Karpas-422 (cell line): Measurements from ENCODE around the gene TCFL5. TPM values are rescaled to one million over a fixed set of nuclear protein-coding genes. Genes with fewer than 3 reads are reported as not detected.

Experiments used
- DNase-seq: peaks from one replicate; pipeline ENCODE4 v3.0.0-alpha.2; 2015
- H2AFZ ChIP-seq: fragments of 200-600 bp; sonication (generic); 2 replicates; pipeline ENCODE4 v1.6.1; 2014; ENCODE audit warnings: antibody characterized with exemption, low read length, mixed read lengths
- H3K27ac ChIP-seq: fragments of 200-600 bp; sonication (generic); 2 replicates; pipeline ENCODE4 v1.5.1; 2014; ENCODE audit warnings: mild to moderate bottlenecking, low read length, moderate library complexity
- H3K27me3 ChIP-seq: fragments of 200-600 bp; sonication (generic); 2 replicates; pipeline ENCODE4 v1.6.1; 2014; ENCODE audit warnings: low read length, mixed read lengths
- H3K36me3 ChIP-seq: fragments of 200-600 bp; sonication (generic); 2 replicates; pipeline ENCODE4 v1.6.1; 2014; ENCODE audit warnings: low read length, mixed read lengths; ENCODE audit not compliant: insufficient read depth
- H3K4me1 ChIP-seq: fragments of 200-600 bp; sonication (generic); 2 replicates; pipeline ENCODE4 v1.6.1; 2014; ENCODE audit warnings: mild to moderate bottlenecking, low read length, mixed read lengths
- H3K4me2 ChIP-seq: fragments of 200-600 bp; sonication (generic); 2 replicates; pipeline ENCODE4 v1.6.1; 2014; ENCODE audit warnings: low read length, low read depth, mild to moderate bottlenecking; ENCODE audit not compliant: poor library complexity, severe bottlenecking
- H3K4me3 ChIP-seq: fragments of 200-600 bp; sonication (generic); 2 replicates; pipeline ENCODE4 v1.5.1; 2014; ENCODE audit warnings: mild to moderate bottlenecking, antibody characterized with exemption, low read length, mixed read lengths
- H3K79me2 ChIP-seq: fragments of 200-600 bp; sonication (generic); 2 replicates; pipeline ENCODE4 v1.6.1; 2014; ENCODE audit warnings: mild to moderate bottlenecking, low read length, mixed read lengths
- H3K9ac ChIP-seq: fragments of 200-600 bp; sonication (generic); 2 replicates; pipeline ENCODE4 v1.6.0; 2014; ENCODE audit warnings: low read length
- H3K9me2 ChIP-seq: fragments of 200-600 bp; sonication (generic), shearing (Covaris generic); replicated peaks from 2 replicates; pipeline ENCODE4 v1.6.0; 2014; ENCODE audit warnings: mild to moderate bottlenecking, low read length, moderate library complexity; ENCODE audit not compliant: insufficient read depth
- H3K9me3 ChIP-seq: fragments of 300-700, 200-600 bp; sonication (generic); 2 replicates; pipeline ENCODE4 v1.6.1; 2014; ENCODE audit warnings: low read length, mixed read lengths
- H4K20me1 ChIP-seq: fragments of 200-600 bp; sonication (generic); 2 replicates; pipeline ENCODE4 v1.6.1; 2014; ENCODE audit warnings: mild to moderate bottlenecking, antibody characterized with exemption, low read length, low read depth; ENCODE audit not compliant: insufficient read depth
- total RNA-seq: library from RNA; depleted of rRNA; stranded (reverse); fragments of >200 nt; shearing (Covaris generic); gene quantifications from 2 replicates; pipeline ENCODE4 v1.2.3, GENCODE V29; 2014; ENCODE audit warnings: low replicate concordance

The TCFL5 gene
- total RNA-seq, 1 experiment from 2014 or later = 11.5 TPM

DNA sequence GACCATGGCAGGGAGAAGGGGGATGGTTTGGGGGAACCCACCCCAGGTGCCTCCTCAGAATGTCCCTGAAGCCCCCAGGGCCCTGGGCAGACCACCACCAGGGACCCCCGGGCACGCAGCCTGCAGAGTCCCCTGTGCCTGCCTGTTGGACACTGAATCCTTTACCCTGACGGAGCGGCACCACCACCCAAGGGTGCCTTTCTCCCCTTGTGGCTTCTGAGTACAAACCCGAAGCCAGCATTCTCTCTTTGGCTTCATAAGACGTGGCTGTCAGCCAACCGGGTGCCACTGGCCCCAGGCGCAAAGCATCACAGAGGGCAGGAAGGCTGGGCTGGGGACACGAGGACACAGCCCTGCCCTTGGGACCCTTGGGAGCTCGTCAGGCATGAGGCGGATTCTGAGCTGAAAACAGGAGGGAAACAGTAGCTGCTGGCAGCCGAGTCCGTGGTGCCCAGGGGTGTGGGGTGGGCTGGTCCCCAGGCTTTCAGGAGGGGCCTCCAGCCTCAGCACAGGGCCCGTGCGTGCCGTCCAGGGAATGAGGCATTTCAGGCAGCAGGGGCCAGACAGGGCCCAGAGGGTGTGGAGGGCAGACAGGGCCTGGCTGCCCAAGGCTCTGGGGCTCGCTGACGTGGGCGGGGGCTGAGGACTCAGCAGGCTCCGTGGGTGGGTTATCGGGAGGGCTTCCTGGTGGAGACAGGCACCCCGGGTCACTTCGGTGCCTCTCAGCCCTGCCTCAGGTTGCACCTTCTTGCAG, 41.2 kb downstream of the TCFL5 start:
- Histone ChIP-seq H3K9ac (no peak overlapping the region), H2AFZ (no peak overlapping the region), H3K4me3 (no peak overlapping the region), H4K20me1 (peaks cover 5% of the 10 kb centered on the region; the same call in 1 of the 2 replicates), H3K79me2 (no peaks in the 10 kb centered on the region), H3K27me3 (no peaks in the 10 kb centered on the region), H3K4me1 (peaks cover 27% of the 10 kb centered on the region), H3K36me3 (no peaks in the 10 kb centered on the region), H3K9me2 (no peaks in the 10 kb centered on the region), H3K9me3 (no peaks in the 10 kb centered on the region), H3K27ac (no peak overlapping the region), H3K4me2 (no peak overlapping the region)
- no peak for DNase-seq

GRCh38 chr20:62819494-62820174, 42.0 kb downstream of the TCFL5 start:
- H3K9me2 ChIP-seq = no peaks in the 10 kb centered on the region
- DNase-seq = no peak
- no peak overlapping the region for H3K27ac ChIP-seq
- H3K79me2 ChIP-seq = no peaks in the 10 kb centered on the region
- no peaks in the 10 kb centered on the region for H3K36me3 ChIP-seq
- H3K27me3 ChIP-seq = no peaks in the 10 kb centered on the region
- no peak overlapping the region for H3K4me2 ChIP-seq
- H4K20me1 ChIP-seq = peaks cover 7% of the 10 kb centered on the region; the same call in 1 of the 2 replicates
- no peak overlapping the region for H2AFZ ChIP-seq
- peaks cover 20% of the 10 kb centered on the region for H3K4me1 ChIP-seq
- no peak overlapping the region for H3K4me3 ChIP-seq
- no peaks in the 10 kb centered on the region for H3K9me3 ChIP-seq
- no peak overlapping the region for H3K9ac ChIP-seq

DNA sequence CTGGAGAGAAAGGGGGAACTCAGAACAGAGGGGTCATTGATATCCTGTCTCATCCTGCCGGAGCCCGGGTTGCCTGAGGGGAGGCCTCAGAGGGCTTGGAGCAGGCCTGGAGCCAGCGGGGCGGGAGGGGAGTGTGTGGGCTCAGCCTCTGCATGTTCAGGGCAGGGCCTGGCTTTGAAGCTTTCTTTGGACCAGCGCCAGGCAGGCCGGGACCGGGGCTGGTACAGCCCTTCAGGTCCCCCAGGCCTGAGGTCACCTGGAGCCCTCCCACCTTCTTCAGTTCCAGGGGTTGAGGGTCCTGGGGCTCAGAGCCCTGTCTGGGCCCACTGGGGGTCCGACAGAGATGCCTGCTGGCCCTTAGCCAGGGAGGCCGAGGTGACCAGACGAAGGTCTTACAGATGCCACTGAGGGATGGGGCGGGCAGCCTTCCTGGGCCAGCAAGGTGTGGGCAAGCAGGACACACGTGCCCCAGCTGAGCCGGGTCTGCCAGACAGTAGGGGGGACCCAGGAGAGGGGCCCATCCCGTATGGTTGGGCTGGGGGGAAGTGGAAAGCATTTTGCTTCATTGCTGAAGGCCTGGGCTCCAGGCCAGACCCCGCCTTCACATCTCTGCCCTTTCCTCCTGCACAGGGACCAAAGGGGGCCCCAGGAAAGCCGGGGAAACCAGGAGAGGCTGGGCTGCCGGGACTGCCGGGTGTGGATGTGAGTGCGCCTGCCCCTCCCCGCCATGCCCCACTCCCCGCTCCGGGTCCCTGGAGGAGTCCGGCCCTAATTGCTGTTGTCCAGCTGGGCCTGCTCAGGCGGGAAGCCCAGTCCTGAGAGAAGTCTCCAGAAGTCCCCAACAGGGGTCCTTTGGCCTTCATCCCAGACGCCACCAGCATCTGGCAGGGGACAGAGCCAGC, 42.8 kb downstream of the TCFL5 start:
- no peak overlapping the region for H3K9ac ChIP-seq
- peaks cover 9% of the 10 kb centered on the region; the same call in 1 of the 2 replicates for H4K20me1 ChIP-seq
- no peaks in the 10 kb centered on the region for H3K36me3 ChIP-seq
- H3K9me2 ChIP-seq = no peaks in the 10 kb centered on the region
- no peaks in the 10 kb centered on the region for H3K79me2 ChIP-seq
- H3K27me3 ChIP-seq = no peaks in the 10 kb centered on the region
- H3K4me3 ChIP-seq = no peak overlapping the region
- H3K4me2 ChIP-seq = no peak overlapping the region
- H3K4me1 ChIP-seq = peaks cover 13% of the 10 kb centered on the region
- no peak for DNase-seq
- no peak overlapping the region for H2AFZ ChIP-seq
- no peak overlapping the region for H3K27ac ChIP-seq
- H3K9me3 ChIP-seq = no peaks in the 10 kb centered on the region

DNA sequence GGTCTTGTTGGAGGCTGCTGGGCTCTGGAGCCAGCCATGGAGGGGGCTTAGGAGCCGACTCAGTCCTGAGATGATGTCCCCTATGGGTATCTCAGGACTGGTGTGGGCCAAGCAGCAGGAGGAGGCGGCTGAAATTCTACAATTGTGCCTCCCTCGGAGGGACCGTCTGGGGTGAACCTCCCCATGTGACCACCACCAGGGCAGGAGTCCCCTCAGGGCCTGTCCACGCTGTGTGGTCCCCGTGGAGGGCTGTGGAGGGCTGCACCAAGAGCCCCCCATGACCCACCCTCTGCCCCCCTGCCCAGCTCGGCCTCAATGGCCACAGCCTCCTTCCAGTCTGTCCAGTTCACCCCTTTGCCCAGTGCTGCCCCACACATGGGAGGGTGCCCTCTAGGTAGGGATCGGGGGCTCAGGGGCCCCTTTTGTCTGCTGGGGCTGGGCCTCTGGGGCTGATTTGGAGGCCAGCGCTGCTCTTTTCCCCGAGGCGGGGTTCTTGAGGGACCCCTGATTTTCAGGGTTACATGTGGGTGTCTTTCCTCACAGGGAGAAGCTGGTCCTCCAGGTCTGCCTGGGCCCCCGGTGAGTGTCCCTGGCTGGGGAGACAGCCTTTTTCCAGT, 43.5 kb downstream of the TCFL5 start:
- H3K27me3 ChIP-seq = no peaks in the 10 kb centered on the region
- no peak for DNase-seq
- peaks cover 5% of the 10 kb centered on the region for H3K4me1 ChIP-seq
- H3K79me2 ChIP-seq = no peaks in the 10 kb centered on the region
- H3K9ac ChIP-seq = no peak overlapping the region
- no peak overlapping the region for H2AFZ ChIP-seq
- H4K20me1 ChIP-seq = peaks cover 9% of the 10 kb centered on the region; the same call in 1 of the 2 replicates
- H3K27ac ChIP-seq = no peak overlapping the region
- no peaks in the 10 kb centered on the region for H3K9me3 ChIP-seq
- no peaks in the 10 kb centered on the region for H3K9me2 ChIP-seq
- no peak overlapping the region for H3K4me2 ChIP-seq
- H3K4me3 ChIP-seq = no peak overlapping the region
- no peaks in the 10 kb centered on the region for H3K36me3 ChIP-seq

GRCh38 chr20:62816884-62817873, 44.4 kb downstream of the TCFL5 start, which contains the start of gene COL9A3:
Gene COL9A3, plus strand, starts transcription at chr20:62817050. Its CDS starts 15 bp downstream, at chr20:62817065.
- Histone ChIP-seq H3K36me3 (no peaks in the 10 kb centered on the region), H3K4me3 (no peak within 1 kb of the TSS), H3K27ac (no peak within 1 kb of the TSS), H3K4me2 (no peak within 1 kb of the TSS), H3K4me1 (no peaks in the 10 kb centered on the region), H3K9me3 (no peaks in the 10 kb centered on the region), H3K9ac (no peak within 1 kb of the TSS), H3K79me2 (no peaks in the 10 kb centered on the region), H4K20me1 (peaks cover 9% of the 10 kb centered on the region; the same call in 1 of the 2 replicates), H3K27me3 (no peaks in the 10 kb centered on the region), H2AFZ (no peak within 1 kb of the TSS), H3K9me2 (no peaks in the 10 kb centered on the region)
- DNase-seq = no peak

DNA sequence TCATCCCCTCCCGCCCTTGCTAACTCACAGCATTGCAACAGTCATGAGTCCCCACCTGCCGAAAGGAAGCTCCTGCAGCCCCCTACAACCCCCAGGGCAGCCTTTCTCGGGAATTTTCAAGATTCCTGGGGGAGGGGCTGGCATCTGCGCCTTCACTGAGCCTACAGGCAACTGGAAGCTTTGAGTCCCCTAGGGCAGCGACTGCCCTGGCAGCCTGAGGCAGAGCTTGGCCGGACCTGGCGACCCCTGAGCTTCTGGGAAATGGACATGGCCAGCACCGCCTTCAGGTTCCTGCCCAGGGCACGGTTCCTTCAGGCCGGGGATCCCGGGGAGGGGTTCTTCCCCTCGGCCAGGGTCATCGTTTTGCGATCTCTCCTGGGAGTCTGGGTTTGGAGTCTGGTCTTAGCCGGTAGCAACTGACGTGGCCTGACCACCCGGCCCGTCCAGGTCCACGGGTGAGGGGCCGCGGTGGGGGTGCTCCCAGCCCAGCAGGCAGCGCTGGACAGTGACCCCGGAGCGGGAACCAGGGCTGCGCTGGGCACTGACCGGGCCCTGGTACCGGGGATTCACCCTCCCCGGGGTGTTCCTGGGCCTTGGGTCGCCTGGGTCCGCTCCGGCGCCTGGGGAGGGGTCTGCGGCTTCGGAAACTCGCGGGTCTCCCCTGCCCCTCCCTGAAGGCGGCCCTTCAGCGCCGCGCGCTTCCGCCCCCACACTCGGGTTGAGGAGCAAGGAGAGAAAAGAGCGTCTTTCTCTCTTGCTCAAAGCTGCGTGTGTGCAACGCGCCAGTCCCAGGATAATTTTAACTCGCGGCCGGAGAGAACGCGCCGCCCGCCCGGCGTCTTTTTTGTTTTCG, 45.4 kb downstream of the TCFL5 start:
- no peaks in the 10 kb centered on the region for H3K36me3 ChIP-seq
- no peak overlapping the region for H3K4me2 ChIP-seq
- H4K20me1 ChIP-seq = peaks cover 9% of the 10 kb centered on the region; the same call in 1 of the 2 replicates
- H3K79me2 ChIP-seq = no peaks in the 10 kb centered on the region
- H2AFZ ChIP-seq = no peak overlapping the region
- no peak overlapping the region for H3K4me3 ChIP-seq
- H3K27ac ChIP-seq = no peak overlapping the region
- H3K27me3 ChIP-seq = no peaks in the 10 kb centered on the region
- H3K9ac ChIP-seq = no peak overlapping the region
- no peaks in the 10 kb centered on the region for H3K9me3 ChIP-seq
- no peaks in the 10 kb centered on the region for H3K4me1 ChIP-seq
- no peaks in the 10 kb centered on the region for H3K9me2 ChIP-seq
- no peak for DNase-seq
